GM12874 (cell line): ENCODE data around the gene LACTBL1.

Source experiments
- CTCF ChIP-seq: IDR thresholded peaks from 2 replicates; pipeline ENCODE4 v1.5.1; 2011; ENCODE audit warnings: low read depth, mild to moderate bottlenecking, control low read depth, low read length, moderate library complexity; ENCODE audit not compliant: insufficient read depth

The LACTBL1 gene

GRCh38 chr1:22972760-22973159, at the start of gene LACTBL1:
Gene LACTBL1 (minus strand): TSS chr1:22972866. CDS start chr1:22972316, 550 bp downstream.
- no peak for TF ChIP-seq CTCF

GRCh38 chr1:23021834-23022233, 49.2 kb upstream of the LACTBL1 start:
- TF ChIP-seq CTCF = no peak

- no peak for TF ChIP-seq CTCF
These were observed 48.2 kb upstream of the LACTBL1 start for GRCh38 chr1:23020706-23021405.

- TF ChIP-seq CTCF = no peak
These were observed 47.4 kb upstream of the LACTBL1 start for GRCh38 chr1:23019863-23020625.

GRCh38 chr1:23019094-23019862, 46.6 kb upstream of the LACTBL1 start, which contains the start of gene KDM1A:
Gene KDM1A (plus strand): TSS chr1:23019468. CDS start chr1:23019597, 129 bp downstream.
- TF ChIP-seq CTCF = peak; percentile 47

- TF ChIP-seq CTCF = no peak
These were observed 46.0 kb upstream of the LACTBL1 start for GRCh38 chr1:23018661-23019093.

GRCh38 chr1:23013657-23014056, 41.0 kb upstream of the LACTBL1 start:
- TF ChIP-seq CTCF = no peak
